ENCODE results near the gene CLRN3. TPM values are rescaled to one million over a fixed set of nuclear protein-coding genes. Genes with fewer than 3 reads are reported as not detected.

Gene CLRN3, protein sequence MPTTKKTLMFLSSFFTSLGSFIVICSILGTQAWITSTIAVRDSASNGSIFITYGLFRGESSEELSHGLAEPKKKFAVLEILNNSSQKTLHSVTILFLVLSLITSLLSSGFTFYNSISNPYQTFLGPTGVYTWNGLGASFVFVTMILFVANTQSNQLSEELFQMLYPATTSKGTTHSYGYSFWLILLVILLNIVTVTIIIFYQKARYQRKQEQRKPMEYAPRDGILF
- under 1 TPM in 2 of 10 donors, not detected in 8; 0.11 to 0.20 TPM for polyA plus RNA-seq (ENCODE audit: insufficient read length in 10 of 10)
- long read RNA-seq, donor 1: 0 reads
- long read RNA-seq, donor 2: 0 reads
- long read RNA-seq, donor 3: 0 reads
- long read RNA-seq, donor 4: 0 reads
- long read RNA-seq, donor 5: 0 reads
- long read RNA-seq, donor 6: 0 reads
- long read RNA-seq, donor 7: 0 reads
- long read RNA-seq, donor 8: 0 reads
- long read RNA-seq, donor 9: 0 reads

DNA sequence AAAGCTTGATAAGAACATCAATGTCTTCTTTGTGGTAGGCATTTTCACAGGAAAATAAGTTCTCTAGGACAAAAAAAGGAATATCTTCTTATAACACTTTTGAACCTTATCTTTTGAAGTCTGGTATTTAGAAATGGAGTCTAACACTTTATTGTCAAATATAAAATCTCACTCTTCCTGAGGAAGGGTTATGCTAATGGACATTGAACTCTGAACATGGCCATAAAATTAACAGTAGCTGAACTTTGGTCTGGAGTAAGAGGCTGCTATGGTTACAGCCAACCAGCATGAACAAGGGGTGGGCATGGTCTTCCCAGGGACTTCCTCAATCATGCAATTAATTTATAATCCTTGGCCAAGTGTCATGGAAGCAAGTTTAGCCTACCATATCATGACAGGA, at the start of gene CLRN3:
TSS of gene CLRN3 (minus strand) at position 199 of the 400 bp plus-strand sequence. CDS start at position 42, 157 bp downstream.
- DNase-seq: no peak

DNA sequence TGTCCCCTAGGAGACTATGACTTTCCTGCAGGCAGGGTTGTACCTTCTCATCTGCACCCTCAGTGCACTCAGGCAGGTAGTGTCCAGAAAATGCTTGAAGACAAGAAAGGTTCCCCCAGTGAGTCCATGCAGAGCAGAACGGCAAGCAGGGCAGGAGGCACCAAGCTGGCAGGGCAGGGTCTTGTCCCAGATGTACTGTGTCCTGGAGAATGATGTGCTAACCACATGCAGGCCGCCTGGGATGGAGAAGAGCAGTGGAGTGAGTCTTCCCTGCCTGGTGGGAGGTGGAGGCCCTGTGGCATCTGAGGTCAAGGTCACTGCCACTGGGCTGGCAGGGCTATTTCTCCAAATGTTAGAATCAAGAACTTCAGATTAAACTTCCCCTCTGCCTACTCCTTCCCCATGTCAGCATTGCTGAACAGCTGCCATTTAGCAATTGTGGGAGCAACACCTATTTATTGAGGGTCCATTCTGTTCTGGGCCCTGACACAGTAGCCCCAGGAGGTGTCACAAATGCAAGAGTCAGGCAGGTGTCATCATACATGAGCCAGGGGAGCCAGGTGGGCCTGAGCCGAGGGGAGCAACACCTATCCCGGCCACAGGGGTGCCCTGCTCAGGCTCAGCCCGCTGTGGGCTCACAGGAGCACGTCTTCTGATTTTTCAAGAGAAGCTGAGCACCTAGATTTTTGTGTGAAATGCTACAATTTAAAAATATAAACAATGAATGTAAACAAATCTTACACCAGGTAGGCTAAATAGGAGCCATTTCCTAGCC, 48.3 kb upstream of the CLRN3 start:
- DNase-seq: no peak

DNA sequence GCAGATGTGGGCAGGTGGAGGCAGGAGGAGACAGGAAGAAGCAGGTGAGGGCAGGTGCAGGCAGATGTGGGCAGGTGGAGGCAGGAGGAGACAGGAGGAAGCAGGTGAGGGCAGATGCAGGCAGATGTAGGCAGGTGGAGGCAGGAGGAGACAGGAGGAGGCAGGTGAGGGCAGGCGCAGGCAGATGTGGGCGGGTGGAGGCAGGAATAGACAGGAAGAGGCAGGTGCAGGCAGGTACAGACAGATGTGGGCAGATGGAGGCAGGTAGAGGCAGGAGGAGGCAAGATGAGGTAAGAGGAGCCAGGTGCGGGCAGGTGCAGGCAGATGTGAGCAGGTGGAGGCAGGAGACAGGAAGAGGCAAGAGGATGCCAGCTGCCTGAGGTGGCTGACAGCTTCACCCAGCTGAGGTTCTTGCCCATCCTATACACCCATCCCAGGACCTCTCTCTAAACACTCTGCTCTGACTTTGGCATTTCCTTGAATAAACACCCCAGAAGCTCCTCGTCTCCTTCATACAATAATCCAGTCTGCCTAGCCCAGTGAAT, 47.1 kb upstream of the CLRN3 start:
- no peak for DNase-seq

DNA sequence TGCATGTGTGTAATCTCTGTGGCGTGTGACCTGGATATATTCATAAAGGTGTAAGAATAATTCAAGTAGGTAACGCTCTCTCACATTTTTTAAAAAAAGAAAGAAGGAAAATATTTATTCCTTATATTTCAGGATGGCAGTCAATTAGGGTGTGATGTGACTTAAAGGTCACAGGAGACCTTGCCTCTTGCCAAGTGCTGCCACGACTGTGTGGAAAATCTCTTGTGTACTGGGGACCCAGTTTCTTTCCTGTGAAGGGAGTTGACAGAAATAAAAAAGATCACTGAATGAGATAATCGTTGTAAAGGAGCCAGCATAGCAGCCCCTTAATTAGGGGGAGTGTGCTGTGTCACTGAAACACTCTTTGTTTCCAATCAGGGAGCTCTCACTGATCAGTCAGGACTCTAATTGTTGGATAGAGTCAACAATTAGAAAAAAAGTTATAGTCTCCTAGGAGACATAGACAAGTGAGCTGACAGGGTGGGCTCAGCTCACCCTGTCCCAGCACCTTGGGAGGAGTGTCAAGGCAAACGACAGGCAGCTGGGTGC, 45.2 kb upstream of the CLRN3 start:
- DNase-seq: no peak

DNA sequence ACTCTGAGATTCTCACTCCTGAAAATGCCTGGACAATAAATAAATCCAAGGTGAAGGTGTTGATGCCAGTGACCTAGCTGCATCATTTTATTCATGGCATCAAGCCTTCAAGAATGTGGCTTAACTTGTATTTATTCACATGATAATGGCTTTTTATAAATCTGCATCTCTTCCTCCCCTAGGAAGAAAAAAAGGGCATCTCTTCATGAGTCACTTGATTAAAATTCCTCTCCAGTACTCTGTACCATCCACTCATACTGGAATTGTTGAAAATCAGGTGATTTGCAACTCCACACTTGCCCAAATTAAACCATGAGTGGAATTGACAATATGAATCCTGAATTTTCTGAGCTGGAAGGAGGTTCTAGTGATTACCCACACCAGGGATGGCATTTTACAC, 44.3 kb upstream of the CLRN3 start:
- no peak for DNase-seq

DNA sequence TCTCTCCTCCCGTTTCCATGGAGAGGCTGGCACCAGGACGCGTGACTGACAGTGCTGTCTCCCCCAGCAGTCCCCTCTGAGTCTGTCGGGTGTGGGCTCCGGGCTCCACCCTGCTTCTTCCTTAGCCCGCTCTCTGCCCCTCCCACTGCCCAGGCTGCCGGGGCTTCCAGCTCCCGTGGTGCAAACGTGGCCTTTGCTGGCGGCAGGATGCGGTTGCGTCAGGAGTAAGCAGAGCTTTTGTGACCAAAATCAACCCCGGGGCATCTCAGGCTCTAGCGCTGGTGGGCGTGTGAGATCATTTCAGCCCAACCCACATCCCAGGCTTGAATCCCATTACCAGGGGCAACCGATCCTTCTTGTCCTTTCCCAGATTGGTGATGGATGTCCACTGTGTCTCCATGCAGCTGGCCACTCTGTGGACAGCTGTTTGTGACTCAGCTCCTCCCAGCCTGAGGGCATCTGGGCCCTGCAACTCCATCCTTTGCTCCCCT, 42.4 kb upstream of the CLRN3 start:
- peak; percentile 38 to 55 (median 41) for DNase-seq

DNA sequence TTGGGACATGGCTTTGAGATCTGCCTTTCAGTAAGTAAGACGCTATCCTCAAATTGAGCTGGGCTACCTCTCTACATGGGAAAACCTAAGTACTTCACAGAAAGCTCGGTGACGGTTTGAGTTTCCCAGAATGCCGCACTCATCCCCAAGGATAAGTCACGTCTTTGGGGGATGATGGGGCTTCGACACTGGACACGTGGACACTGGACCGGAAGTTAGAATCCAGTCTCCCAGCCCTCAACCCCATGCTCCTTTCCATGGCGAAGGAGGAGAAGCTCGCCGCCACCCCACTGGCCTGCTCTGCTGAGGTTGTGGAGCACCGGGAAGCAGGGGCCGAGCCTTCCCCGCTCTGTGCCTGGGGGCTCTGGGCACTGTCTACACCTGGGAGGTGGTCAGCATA, 41.6 kb upstream of the CLRN3 start:
- no peak for DNase-seq

DNA sequence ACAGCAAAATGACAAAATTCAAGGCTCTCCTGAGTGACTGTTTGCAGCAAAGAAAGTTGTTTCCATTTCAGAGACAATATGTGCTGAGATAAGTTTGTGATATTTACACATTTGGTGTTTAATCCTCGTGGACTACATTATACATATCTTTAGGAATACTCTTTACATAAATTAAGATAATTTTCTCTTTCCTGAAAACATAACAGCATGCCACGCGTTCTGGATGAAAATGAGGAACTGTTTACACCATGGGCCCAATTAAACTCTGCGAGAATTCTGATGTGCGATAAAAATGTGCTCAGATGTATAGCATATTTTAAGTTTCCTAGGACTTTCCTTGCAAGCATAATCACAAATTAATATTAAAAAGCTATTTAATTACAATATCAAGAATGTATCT, 40.5 kb upstream of the CLRN3 start:
- no peak for DNase-seq

DNA sequence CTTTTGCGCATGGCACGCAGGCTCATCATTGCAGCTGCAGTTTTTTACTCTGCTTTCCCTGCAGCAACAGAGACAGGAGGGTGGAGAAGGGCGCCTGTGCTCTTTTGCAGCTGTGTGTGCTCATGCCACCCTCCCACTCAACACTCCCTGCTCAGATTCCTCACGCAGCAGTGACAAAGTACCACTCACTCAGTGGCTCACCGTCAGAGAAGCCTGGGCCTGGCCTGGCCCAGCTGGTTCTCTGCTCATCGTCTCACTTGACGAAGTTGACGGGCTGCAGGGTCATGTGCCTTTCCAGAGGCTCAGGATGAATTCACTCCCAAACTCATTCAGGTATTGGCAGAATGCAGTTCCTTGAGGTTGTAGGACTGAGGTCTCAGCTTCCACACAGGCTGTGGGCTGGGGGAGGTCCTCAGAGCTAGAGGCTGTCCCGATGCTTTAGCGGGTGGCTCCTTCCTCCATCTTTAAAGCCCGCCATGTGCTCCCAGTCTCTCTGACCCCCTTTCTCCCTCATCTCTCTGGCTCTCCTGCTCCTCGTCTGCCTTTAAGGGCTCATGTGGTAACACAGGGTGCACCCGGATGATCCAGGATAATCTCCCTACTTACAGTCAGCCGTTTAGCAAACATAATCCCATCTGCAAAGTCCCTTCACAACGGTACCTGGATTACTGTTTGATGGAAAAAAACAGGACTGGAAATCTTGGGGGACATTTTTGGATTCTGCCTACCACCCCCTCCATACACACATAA, 40.0 kb upstream of the CLRN3 start:
- no peak for DNase-seq

DNA sequence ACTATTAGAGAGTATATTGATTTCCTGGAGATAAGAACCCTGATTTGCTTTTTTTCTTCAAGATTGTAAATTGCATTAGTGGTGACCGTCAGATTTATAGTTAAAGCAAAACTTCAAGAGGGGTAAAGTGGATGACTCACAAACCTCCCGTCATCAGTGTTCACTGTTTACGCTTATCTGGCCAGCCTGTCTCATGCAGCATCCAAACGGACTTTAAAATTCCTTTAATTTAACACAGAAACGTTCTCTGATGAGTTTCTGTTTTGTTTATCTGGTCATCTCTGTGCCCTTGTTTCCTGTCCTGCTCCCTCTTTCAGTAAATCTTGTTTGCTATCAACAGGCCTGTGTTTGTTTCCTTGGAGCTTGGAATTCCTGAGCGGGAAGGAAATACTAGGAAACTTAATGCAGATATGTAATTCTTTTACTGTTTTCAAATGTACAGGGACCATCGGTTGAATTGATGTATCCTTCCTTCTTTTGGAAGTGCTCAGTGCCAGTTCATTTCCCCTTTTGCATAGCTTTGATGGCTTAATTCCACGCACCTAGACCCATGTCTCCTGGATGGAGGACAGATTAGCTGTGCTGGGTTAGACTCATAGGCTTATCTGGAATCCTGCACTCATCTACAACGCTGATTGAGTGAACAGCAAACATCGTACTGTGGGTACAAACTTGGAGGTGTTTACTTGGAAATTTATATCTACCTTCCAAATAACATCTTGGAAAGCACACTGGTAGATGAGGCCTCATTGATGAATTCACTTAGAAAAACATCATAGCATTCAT, 35.5 kb upstream of the CLRN3 start:
- peak in 1 of 3 donors; percentile 34 for DNase-seq

DNA sequence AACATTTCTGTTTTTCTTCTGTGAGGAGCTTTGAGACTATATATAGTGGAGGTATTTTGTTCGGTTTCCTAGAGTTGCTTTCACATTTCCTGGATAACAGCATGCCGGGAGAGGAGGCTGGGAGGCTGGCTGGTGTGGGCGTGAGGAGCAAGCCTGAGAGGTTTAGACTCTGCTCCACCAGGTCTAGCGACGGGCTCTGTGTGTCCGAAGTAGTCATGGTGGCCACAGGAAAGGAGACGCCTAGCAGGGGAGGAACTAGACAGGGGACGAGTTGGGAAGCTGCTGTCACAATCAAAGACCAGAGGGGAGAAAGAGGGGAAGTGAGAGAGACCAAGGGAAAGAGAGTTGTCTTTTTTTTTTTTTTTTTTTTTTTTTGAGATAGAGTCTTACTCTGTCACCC, 33.7 kb upstream of the CLRN3 start:
- DNase-seq: no peak

DNA sequence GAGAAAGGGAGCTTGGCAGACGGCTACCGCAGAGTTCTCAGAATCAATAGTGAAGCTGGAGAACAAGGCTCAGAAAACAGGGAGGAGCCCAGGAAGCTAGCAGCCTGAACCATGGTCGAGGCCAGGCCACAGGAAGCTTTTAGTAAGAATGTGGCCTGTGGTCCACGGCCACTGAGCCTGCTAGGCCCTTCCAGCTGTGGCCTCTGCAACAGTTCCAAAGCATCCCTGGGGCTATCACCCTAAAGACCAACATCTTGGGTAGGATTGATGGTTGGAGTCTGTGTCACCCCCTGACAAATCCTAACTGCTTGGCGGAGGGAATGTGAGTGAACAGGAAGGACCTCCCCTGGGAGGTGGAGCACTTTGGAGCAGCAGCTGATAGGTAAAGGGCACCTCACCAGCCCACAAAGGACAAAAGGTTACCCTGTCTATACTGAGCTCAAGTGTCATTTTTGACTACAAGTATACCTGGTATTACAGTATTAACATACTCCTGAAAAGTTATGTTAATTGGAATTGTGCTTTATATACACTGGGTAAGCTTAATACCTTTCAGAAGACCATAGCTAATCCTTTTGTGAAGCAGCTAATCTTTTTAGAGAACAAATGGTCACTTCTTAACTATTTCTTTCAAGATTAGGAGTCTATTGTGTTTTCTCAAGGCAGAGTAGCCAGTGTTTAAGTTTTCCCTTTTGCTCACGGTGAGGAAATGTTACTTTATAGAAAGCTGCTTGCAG, 32.9 kb upstream of the CLRN3 start:
- no peak for DNase-seq

DNA sequence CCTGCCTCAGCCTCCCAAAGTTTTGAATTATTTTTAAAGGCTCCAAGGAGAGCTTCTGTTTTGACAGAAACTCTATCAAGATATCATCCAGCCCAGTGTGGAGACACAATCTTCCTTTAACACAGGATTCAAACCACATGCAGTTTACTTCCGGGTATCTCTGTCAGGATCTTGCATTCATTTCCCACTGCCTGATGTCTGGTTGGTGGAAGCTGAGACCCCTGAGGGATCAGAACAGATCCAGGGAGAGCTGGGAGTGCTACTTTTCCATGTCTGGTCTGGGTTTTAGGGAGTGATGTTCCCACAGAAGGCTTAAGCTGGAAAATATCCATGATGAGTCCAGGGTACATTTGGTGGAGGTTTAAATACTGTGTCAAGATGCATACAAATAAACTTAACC, 30.9 kb upstream of the CLRN3 start:
- DNase-seq: no peak

DNA sequence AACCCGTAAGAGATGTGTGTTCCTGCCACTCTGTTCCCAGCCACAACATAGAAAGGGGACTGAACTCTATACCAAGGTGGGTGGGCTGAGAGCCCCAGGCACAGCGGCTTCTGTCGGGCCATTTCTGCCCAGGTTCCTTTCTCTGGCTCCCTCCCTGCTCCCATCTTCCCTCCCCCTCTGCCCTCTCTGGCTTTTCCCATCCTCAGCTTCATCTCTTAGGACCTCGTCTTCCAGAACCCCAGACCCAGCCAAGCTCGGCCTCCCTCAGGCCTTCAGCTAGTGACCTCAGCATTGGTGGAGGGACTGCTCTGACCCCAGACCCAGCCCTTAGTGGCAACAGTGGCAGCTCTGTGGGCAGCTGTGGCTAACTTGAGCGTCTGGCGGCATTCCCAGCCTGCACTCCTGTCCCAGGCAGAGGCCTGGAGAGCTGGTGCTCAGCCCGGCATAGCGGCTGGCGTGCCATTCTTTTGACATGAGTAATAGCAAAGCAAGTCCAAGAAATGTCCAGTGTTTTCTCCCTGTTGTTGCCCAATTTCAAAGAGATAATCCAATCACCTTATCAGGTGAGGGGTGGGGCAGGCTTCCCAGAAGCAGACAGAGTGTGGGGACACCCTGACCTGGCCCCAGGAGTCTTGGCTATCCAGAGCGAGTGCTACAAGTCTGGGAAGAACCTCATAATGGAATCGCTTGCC, 30.1 kb upstream of the CLRN3 start:
- DNase-seq: peak; percentile 49 to 65 (median 62)

DNA sequence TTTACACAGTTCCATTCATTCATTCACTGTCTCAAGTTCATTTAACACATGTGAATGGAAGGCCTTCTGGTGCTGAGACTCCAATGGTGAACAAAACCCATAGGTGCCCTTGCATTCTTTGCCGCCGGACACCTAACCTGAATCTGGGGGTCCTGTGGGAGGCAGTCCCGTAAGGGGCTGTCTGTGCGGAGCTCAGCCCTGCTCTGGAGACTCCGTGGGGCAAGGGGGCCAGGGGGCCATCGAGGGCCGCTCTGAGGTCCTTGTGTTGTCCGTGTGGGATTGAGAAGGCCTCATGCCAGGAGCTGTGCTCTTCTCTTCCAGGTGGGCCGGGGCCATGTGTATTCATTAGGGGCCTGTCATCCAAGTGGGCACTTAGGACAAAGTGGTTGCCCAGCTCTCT, 29.5 kb upstream of the CLRN3 start:
- DNase-seq: no peak

DNA sequence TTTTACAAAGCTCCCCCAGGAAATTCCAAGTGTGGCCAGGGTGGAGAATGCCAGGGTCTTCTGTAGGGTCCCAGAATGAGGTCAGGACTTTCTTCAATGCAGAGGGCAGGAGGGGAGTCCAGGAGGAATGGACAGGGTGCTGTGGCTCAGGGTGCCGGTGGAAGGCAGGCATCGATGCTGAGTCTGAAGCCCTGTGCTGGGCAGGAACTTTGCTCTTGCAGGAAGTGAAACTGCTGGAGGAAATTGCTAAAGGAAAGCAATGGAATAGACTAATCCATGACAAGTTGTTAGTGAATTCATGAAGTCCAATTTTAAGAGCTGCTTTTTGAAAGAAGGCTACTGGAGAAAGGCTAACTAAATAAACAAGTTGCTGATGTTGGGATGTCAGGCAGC, 29.0 kb upstream of the CLRN3 start:
- no peak for DNase-seq

DNA sequence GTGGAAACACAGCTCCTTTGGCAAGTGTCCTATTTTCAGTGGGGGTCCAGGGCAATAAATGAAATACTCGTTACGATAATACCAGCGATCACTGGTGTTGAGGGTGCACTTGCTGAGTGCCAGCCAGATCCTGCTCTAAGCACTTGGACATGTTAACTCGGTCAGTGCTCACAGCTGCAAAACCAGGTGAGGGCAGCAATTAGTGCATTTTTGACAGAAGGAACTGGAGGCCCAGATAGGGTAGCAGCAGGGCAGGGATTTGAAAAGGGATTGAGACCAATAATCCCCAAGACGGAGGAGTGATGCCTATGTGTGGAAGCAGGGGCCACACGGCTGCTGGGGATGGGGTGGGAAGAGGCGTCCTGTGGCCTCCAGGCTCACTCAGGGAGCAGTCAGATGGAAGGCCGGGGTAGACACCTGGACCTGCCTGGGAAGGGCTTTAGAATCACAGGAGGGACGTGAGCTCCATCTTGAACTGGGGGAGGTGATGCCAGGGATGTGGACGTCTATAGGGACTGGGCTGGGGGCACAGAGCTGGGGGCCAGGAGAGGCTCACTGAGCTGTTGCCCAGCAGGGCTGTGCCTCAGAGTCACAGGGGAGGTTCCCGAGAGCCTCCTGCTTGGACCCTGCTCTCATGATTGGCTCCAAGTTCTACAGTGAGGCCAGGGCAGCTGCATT, 28.5 kb upstream of the CLRN3 start:
- no peak for DNase-seq

DNA sequence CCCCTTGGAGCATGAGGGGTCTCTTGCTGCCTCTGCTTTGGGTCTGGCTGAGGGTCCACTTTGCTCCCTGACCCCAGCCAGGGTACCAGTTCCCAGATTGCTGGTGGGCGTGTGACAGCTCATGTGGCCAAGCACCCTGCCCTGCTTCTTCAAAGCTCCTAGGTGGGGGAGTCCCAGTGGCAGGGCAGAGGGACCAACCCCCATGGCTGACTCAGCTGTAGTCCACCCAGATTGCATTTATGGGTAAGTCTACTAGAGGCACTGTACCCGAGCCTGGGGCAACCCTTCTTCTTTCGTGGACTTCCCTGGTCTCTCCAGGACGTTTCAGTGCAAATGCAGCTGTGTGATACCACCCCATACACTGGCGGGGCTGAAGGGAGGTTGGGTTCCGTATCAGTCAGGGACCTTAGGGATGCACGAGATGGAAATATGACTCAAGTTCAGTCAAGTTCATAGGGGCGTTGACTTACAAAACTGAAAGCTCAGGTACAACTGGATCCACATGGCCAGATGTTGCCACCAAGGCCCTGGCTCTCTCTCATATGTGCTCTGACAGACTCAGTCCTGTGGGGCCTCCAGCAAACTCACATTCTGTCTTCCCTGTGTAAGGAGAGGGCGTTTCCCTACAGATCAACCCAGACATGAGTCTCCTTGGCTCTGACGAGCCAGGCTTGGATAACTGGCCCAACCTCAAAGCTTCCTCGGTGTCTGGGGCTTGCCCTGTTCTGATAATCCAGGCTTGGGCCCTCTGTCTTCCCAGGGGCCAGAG, 27.7 kb upstream of the CLRN3 start:
- no peak for DNase-seq
